Left lobe of liver (tissue), 2 donors: ENCODE data around the gene PLIN5. TPM values are rescaled to one million over a fixed set of nuclear protein-coding genes. Genes with fewer than 3 reads are reported as not detected.
"Not testable (repeated sequence)": the region's sequence is repeated elsewhere in the genome, so short reads cannot be mapped to it uniquely, and the experiment has no call there.

Source experiments
- ATAC-seq: fragments of 200-7000 bp; cut with Tn5 transposase; one replicate; pipeline ENCODE4 v1.9.1; 2020; ENCODE audit warnings: mild to moderate bottlenecking, moderate library complexity
- DNase-seq: peaks from one replicate; pipeline ENCODE4 v3.0.0-alpha.2; 2020; ENCODE audit warnings: low spot score
- total RNA-seq: library from RNA; stranded (reverse); gene quantifications from one replicate; pipeline ENCODE4 v1.2.1, GENCODE V29; 2021
- donor health status: DM: no; HTN: no; CAD: no; lungs with moderate emphysema.
- donor health status: DM: no; HTN: yes; CAD: no.

PLIN5 gene
- total RNA-seq, 1 donor from 2014 or later, result 136 TPM

GRCh38 chr19:4568886-4569285 lies 33.9 kb upstream of the PLIN5 start:
- DNase-seq (no peak), ATAC-seq (no peak)

- no peak for DNase-seq
- peak; percentile 83 for ATAC-seq
These were observed 32.6 kb upstream of the PLIN5 start for GRCh38 chr19:4567584-4568071.

DNA sequence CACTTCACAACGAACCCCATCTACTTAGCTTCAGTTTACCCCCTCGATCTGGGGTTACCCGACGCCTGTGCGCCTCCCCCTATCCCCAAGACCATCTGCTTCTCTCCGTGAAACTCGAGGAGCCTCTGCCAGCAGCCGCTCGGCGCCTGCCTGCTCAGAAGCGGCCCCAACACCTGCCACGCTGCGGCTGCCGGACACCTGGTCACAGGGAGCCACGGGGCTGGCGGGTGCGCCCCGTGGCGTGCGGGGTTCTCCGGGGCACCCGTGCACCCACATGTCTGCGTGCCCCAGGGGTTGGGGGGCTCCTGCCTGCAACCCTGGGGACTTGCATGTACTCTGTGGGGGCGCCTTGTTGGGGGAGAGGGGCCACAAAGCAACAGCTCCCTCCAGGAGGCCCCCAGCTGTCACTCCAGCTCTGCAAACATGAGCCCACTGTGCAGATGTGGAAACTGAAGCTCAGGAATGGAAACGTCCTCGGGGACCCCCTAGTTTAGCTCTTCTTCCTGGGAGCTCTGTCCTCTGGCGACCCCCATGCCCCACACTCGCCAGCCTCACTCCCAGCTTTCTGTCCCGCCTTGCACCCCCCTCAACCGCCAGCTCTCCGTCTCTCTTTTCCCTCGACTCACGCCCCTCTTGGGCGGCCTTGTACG lies 31.5 kb upstream of the PLIN5 start:
- DNase-seq, result no peak

DNA sequence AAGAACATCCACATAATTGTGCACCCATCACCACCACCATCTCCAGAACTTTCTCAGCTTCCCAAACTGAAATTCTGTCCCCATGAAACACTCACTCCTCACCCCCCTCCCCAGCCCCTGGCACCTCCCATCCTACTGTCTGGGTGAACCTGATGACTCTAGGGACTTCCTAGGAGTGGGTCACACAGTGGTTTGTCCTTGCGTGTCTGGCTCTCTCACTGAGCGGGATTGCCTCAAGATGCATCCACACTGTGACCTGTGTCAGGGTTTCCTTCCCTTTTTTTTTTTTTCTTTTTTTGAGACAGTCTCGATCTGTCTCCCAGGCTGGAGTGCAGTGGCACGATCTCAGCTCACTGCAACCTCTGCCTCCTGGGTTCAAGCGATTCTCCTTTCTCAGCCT lies 28.5 kb upstream of the PLIN5 start:
- ATAC-seq, DNase-seq: not testable (repeated sequence)

More for the DNA sequence above, 31.5 kb upstream of the PLIN5 start:
- ATAC-seq, result no peak

DNA sequence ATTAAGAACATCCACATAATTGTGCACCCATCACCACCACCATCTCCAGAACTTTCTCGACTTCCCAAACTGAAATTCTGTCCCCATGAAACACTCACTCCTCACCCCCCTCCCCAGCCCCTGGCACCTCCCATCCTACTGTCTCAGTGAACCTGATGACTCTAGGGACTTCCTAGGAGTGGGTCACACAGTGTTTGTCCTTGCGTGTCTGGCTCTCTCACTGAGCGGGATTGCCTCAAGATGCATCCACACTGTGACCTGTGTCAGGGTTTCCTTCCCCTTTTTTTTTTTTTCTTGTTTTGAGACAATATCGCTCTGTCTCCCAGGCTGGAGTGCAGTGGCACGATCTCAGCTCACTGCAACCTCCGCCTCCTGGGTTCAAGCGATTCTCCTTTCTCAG lies 27.1 kb upstream of the PLIN5 start:
- peak; percentile 25 for ATAC-seq
- DNase-seq, result not testable (repeated sequence)

- no peak for DNase-seq
These were observed 24.5 kb upstream of the PLIN5 start, which contains the start of gene SEMA6B for GRCh38 chr19:4559569-4559968. TSS of gene SEMA6B (minus strand) at chr19:4559684. CDS start at chr19:4558457, 1,227 bp downstream.

GRCh38 chr19:4557971-4558941 lies 23.2 kb upstream of the PLIN5 start:
- ATAC-seq (peak; percentile 71), DNase-seq (no peak)

More at GRCh38 chr19:4559569-4559968, 24.5 kb upstream of the PLIN5 start, which contains the start of gene SEMA6B:
- ATAC-seq, result peak; percentile 26

- ATAC-seq (peak; percentile 36), DNase-seq (no peak)
These were observed 22.3 kb upstream of the PLIN5 start for GRCh38 chr19:4557144-4557970.

GRCh38 chr19:4556597-4557127 lies 21.6 kb upstream of the PLIN5 start:
- ATAC-seq (peak; percentile 64), DNase-seq (no peak)

GRCh38 chr19:4555657-4556561 lies 20.9 kb upstream of the PLIN5 start:
- no peak for DNase-seq

DNA sequence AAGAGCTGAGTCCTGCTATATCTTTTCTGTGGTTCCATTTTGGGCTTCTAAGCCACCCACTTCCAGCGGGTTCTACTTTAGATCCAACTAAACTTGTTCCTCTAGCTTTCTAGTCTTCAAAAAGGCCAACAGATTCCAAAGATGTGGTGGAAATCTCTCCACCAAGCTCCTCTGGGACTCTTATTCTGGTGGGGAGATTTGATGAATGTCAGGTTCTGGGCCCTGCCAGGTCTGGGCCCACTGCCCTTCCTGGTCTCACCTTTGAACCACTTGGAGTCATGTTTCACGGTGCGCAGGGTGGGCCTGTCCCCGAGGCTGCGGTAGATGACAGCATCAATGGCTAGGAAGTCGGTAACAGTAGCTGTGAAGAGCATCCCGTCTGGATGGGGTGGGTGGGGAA lies 19.7 kb upstream of the PLIN5 start:
- DNase-seq (no peak), ATAC-seq (no peak)

More at GRCh38 chr19:4555657-4556561, 20.9 kb upstream of the PLIN5 start:
- ATAC-seq, result no peak

DNA sequence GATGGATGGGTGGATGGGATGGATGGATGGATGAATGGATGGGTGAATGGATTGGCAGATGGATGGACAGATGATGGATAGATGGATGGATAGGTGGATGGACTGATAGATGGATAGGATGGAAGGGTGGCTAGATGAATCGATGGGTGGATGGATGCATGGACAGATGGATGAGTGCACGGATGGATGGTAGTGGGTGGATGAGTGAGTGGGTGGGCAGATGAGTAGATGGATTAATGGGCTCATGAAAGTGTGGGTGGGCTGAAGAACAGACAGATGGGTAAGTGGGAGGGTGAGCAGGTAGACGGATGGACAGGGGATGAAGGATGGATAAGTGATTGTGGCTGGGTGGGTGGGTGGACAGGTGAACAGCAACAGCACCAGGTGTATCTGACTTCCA lies 18.8 kb upstream of the PLIN5 start:
- no peak for DNase-seq
- no peak for ATAC-seq

DNA sequence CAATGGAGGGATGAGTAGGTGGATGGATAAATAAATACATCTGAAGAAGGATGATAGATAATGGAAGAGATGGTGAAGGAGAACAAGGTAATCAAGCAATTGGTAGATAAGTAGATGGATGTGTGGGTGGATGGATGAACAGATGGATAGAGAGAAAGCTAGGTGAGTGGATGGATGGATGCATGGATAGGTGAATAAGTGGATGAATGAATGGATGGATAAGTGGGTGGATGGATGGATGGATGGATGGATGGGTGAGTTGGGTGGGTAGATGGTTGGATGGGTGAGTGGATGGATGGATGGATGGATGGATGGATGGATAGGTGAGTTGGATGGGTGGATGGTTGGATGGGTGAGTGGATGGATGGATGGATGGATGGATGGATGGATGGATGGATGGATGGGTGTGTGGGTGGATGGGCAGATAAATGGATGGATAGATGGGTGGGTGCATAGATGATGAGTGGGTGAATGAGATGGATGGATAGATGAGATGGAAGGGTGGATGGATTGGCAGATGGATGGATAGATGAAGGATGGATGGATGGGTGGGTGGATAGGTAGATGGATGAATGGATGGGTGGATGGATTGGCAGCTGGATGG lies 18.2 kb upstream of the PLIN5 start:
- no peak for ATAC-seq
- no peak for DNase-seq

GRCh38 chr19:4552525-4552819 lies 17.4 kb upstream of the PLIN5 start:
- no peak for DNase-seq

GRCh38 chr19:4550479-4551050 lies 15.5 kb upstream of the PLIN5 start:
- DNase-seq (no peak), ATAC-seq (no peak)

More at GRCh38 chr19:4552525-4552819, 17.4 kb upstream of the PLIN5 start:
- no peak for ATAC-seq

GRCh38 chr19:4550018-4550417 lies 15.0 kb upstream of the PLIN5 start:
- ATAC-seq (no peak), DNase-seq (no peak)

DNA sequence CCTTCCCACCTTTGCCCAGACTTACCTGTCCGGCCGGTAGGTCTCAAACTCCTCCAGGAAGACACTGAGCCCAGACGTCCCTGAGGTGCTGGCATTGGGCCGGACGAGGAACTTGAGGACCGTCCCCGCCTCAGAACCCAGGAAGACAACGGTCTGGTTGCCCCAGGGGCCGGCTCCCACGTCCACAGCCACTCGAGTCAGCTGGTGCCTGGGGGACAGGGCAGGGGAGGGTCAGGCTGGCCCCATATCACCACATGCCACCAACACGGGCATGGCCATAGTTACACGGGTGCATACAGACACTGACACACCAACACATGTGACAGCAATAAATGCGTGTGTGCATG lies 13.2 kb upstream of the PLIN5 start:
- ATAC-seq, result no peak
- DNase-seq, result no peak

DNA sequence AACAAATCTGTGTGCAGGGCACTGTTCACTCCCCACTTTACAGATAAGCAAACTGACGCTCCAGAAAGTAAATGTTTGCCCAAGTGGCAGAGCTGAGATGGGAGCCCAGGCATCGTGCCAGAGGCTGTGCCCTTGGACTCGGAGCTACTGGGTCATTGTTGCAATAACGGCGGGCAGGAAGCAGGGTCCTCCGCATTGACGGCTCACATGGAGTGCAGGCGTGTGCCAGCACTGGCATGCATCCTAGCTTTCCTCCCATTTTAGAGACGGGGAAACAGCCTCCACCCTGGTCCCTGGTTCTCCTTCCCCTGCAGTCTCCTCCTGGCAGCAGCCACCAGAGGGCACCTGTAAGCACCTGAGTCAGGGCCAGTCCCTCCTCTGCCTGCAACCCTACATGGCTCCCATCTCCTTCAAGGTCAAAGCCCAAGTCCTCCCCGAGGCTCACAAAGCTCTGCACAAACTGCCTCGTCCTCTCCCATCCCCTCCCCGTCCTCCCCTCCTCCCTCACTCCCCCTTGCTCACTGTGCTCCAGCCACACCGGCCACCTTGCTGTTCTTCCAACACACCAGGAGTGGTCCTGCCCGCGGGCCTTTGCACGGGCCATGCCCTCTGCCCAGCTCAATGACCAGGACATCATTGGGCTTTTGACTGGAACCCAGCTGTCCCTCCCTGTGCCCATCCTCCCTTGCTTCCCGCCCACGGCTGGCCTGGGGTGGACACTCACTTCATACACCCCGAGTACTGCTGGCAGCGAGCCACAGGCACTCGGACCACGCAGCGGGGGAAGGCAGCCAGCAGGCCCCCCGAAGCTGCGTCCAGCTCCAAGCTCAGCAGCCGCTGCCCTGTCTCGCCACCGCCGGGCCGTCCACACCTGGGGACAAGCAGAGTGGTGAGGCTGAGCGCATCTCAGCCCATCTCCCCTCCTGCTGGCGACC lies 12.5 kb upstream of the PLIN5 start:
- DNase-seq (peak; percentile 93), ATAC-seq (peak; percentile 85)
